ENCODE data around the gene PRICKLE4.

Gene PRICKLE4

DNA sequence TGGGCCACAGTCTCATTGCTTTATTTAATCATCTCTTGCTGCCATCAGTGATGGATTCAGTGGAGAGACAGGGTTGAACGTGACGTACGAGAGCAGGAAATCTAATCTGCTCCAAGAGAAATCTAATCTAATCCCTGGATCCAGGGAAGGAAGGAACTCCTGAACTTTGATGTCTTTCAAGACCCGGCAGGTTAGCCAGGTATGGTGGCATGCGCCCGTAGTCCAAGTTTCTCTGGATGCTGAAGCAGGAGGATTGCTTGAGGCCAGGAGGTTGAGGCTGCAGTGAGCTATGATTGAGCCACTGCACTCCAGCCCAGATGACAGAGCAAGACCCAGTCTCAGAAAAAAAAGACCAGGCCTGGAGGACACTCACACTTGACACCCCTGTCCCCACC is 21.9 kb upstream of the PRICKLE4 start:
- Histone ChIP-seq H3K79me2 (ENCODE audit: insufficient read depth, low read length) (no peaks in the 10 kb centered on the region), H4K20me1 (ENCODE audit: insufficient read depth, low read length) (no peaks in the 10 kb centered on the region), H3K27me3 (ENCODE audit: insufficient read depth, low read length, poor library complexity) (peaks cover 2% of the 10 kb centered on the region), H3K4me3 (ENCODE audit: low read depth in 1 of 2, low read length in 2 of 2) (no peak overlapping the region), H3K36me3 (ENCODE audit: insufficient read depth, low read length) (no peaks in the 10 kb centered on the region), H2AFZ (ENCODE audit: low read depth, low read length) (no peak overlapping the region), H3K9ac (ENCODE audit: low read depth, low read length) (no peak overlapping the region), H3K4me1 (ENCODE audit: insufficient read depth, low read length) (no peaks in the 10 kb centered on the region), H3K27ac (ENCODE audit: low read length) (no peak overlapping the region), H3K4me2 (ENCODE audit: insufficient read depth, low read length) (no peak overlapping the region), H3K9me3 (ENCODE audit: insufficient read depth, low read length, severe bottlenecking) (no peaks in the 10 kb centered on the region)
- TF ChIP-seq EZH2 (IDR thresholded peaks at IDR 0.05; ENCODE audit: borderline replicate concordance, low read depth, low read length, severe bottlenecking) (no peak), CTCF (IDR thresholded peaks at IDR 0.05; ENCODE audit: borderline replicate concordance, extremely low read depth, low read length, poor library complexity, severe bottlenecking) (no peak)
- ATAC-seq (ENCODE audit: insufficient read depth, low read depth) (no peak), DNase-seq (no peak)

DNA sequence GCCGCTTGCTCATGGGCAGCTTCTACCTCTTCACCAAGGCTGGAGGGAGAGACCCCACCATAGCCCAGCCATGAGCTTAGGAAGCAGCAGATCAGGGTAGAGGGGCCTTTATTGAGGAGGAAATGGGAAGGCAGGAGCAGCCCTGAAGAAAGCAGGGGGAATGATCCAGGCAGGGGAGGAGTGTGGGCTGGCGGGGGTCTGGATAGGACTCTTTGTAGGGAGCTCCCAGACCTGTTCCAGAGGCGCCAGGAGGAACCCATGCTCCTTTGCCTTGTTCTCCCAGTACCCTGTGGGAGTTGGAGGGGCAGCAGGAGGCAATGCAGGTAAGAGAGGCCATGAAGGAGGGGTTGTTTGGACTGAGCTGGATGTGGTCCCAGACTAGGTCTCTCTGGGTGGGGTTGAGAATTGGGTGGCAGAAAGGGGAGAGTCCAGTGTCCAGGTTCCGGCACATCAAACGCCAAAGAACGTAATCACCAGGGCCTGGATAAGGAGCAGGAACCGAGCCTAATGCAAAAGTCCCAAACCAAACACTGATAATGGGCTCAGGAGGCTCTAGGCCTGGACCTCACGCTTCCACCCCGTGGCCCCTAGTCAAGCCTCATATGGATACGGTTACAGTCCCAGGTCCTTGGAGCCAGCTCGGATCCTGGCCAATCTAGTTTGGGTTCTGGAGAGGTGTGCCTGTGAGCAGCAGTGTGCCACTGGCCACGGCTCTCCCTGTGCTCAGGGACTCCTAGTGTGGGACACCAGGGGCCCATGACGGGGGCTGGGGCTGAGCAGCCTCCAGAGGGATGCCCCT is 21.3 kb upstream of the PRICKLE4 start:
- H3K9me3 ChIP-seq (ENCODE audit: insufficient read depth, low read length, severe bottlenecking) = no peaks in the 10 kb centered on the region
- no peak overlapping the region for H3K4me3 ChIP-seq (ENCODE audit: low read depth in 1 of 2, low read length in 2 of 2)
- DNase-seq = no peak
- H3K27ac ChIP-seq (ENCODE audit: low read length) = no peak overlapping the region
- H2AFZ ChIP-seq (ENCODE audit: low read depth, low read length) = no peak overlapping the region
- H3K36me3 ChIP-seq (ENCODE audit: insufficient read depth, low read length) = no peaks in the 10 kb centered on the region
- H3K4me1 ChIP-seq (ENCODE audit: insufficient read depth, low read length) = no peaks in the 10 kb centered on the region
- H3K27me3 ChIP-seq (ENCODE audit: insufficient read depth, low read length, poor library complexity) = peaks cover 2% of the 10 kb centered on the region
- H4K20me1 ChIP-seq (ENCODE audit: insufficient read depth, low read length) = no peaks in the 10 kb centered on the region
- H3K79me2 ChIP-seq (ENCODE audit: insufficient read depth, low read length) = no peaks in the 10 kb centered on the region
- TF ChIP-seq CTCF (IDR thresholded peaks at IDR 0.05; ENCODE audit: borderline replicate concordance, extremely low read depth, low read length, poor library complexity, severe bottlenecking) (no peak), EZH2 (IDR thresholded peaks at IDR 0.05; ENCODE audit: borderline replicate concordance, low read depth, low read length, severe bottlenecking) (no peak)
- H3K9ac ChIP-seq (ENCODE audit: low read depth, low read length) = no peak overlapping the region
- ATAC-seq (ENCODE audit: insufficient read depth, low read depth) = no peak
- H3K4me2 ChIP-seq (ENCODE audit: insufficient read depth, low read length) = no peak overlapping the region

DNA sequence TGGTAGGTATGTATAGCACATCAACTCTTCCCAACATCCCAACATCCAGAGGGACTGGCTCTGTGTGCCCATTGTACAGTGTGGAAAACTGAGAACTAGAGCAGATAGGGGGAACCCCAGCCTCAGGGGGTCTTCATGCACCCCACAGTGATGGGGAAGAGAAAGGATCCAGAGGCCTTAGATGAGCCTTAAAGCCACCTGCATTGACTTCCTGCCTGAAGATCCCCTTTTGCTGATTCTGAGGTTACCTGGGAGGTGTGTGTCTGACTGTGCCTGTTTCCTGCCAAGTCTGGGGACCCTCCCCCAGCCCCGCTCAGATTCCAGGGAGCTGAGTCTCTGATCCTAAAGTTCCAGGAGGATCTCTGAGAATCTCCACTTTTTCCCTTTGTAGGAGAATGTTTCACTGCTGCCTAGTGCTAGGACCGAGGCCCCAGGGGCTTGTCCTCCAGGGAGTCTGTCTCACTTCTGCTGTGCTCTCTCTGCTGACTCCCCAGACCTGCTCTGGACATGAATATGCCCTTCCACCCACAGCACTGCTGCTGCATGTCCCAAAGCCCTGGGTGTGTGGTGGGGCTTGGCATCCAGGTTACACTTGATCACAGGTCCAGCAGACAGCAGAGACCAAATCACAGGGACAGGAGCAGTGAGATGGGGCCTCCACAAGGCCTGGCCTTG is 20.5 kb upstream of the PRICKLE4 start:
- H3K36me3 ChIP-seq (ENCODE audit: insufficient read depth, low read length) = no peaks in the 10 kb centered on the region
- H3K27ac ChIP-seq (ENCODE audit: low read length) = no peak overlapping the region
- H3K4me1 ChIP-seq (ENCODE audit: insufficient read depth, low read length) = no peaks in the 10 kb centered on the region
- no peak overlapping the region for H3K4me2 ChIP-seq (ENCODE audit: insufficient read depth, low read length)
- H3K9me3 ChIP-seq (ENCODE audit: insufficient read depth, low read length, severe bottlenecking) = no peaks in the 10 kb centered on the region
- no peak for ATAC-seq (ENCODE audit: insufficient read depth, low read depth)
- no peak overlapping the region for H3K4me3 ChIP-seq (ENCODE audit: low read depth in 1 of 2, low read length in 2 of 2)
- H3K79me2 ChIP-seq (ENCODE audit: insufficient read depth, low read length) = no peaks in the 10 kb centered on the region
- no peak overlapping the region for H3K9ac ChIP-seq (ENCODE audit: low read depth, low read length)
- DNase-seq = no peak
- peaks cover 2% of the 10 kb centered on the region for H3K27me3 ChIP-seq (ENCODE audit: insufficient read depth, low read length, poor library complexity)
- TF ChIP-seq EZH2 (IDR thresholded peaks at IDR 0.05; ENCODE audit: borderline replicate concordance, low read depth, low read length, severe bottlenecking) = no peak
- TF ChIP-seq CTCF (IDR thresholded peaks at IDR 0.05; ENCODE audit: borderline replicate concordance, extremely low read depth, low read length, poor library complexity, severe bottlenecking) = no peak
- no peak overlapping the region for H2AFZ ChIP-seq (ENCODE audit: low read depth, low read length)
- no peaks in the 10 kb centered on the region for H4K20me1 ChIP-seq (ENCODE audit: insufficient read depth, low read length)

All from DND-41 (cell line).